NCI-H1694 (cell line): ENCODE measurements around the gene RPUSD3.
"Not testable (repeated sequence)": the region's sequence is repeated elsewhere in the genome, so short reads cannot be mapped to it uniquely, and the experiment has no call there.

Experiments used
- DNase-seq: peaks from one replicate; lab custom pipeline; 2025; lab: John Stamatoyannopoulos, UW

The RPUSD3 gene, protein sequence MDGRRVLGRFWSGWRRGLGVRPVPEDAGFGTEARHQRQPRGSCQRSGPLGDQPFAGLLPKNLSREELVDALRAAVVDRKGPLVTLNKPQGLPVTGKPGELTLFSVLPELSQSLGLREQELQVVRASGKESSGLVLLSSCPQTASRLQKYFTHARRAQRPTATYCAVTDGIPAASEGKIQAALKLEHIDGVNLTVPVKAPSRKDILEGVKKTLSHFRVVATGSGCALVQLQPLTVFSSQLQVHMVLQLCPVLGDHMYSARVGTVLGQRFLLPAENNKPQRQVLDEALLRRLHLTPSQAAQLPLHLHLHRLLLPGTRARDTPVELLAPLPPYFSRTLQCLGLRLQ

GRCh38 chr3:9843715-9844438 lies at the start of gene RPUSD3:
RPUSD3 (minus strand) TSS chr3:9844008; CDS start chr3:9843990, 18 bp downstream.
- DNase-seq: peak; percentile 60

DNA sequence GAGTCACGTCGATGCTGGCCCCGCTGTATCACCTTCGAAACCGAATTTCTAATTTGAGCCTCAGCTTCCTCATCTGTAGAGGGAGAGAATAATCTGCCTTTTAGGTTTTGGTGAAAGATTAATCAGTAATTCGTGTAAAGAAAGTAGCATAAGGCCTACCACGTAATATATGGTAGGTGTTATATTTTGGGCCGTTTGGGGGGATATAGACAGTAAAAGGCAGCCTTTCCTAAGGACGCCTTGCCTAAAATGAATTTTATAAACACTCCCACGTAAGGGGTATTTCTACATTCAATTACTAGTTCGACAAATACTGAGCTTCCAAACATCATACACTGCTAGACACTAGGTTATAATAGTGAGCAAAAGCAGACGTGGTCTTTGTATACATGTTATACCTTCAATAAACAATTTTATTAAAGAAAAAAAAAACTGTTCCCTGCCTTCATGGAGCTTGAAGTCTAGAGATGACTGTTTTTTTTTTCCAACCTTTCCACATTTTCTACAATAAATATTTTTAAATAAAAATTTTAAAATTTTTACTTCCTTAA lies 47.3 kb upstream of the RPUSD3 start:
- DNase-seq: no peak

DNA sequence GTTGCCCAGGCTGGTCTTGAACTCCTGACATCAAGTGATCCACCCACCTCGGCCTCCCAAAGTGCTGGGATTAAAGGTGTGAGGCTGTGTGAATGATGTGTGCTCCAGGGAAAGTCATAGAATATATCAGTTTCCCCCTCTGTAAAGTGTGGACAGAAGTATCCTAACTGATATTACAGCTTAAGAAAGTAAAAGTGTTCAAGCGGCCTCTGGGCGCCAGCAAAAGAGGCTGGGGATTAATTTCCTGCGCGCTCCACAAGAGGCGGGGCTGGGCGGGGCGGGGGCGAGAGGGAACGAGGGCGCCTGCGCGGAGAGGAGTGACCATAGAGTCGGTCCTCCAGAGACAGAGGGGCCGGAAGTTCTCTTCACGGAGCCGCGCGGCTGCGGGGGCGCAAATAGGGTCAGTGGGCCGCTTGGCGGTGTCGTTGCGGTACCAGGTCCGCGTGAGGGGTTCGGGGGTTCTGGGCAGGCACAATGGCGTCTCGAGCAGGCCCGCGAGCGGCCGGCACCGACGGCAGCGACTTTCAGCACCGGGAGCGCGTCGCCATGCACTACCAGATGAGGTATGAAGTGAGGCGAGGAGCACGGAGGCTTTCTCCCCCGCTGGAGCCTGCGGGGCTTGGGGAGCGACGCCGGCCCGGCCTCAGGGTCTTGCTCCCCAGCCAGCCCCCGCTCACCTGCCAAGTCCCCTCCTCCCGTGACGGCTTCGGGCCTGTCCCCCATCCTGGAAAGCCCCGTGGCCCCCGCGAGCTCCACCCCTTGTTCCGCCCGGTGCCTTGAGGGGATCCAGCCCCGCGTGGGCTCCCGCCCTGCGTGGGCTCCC lies 46.7 kb upstream of the RPUSD3 start, which contains the start of gene JAGN1:
Gene JAGN1 (plus strand): TSS at position 362 of the 823 bp plus-strand sequence. CDS start 113 bp downstream, at position 475.
- peak; percentile 58 for DNase-seq

DNA sequence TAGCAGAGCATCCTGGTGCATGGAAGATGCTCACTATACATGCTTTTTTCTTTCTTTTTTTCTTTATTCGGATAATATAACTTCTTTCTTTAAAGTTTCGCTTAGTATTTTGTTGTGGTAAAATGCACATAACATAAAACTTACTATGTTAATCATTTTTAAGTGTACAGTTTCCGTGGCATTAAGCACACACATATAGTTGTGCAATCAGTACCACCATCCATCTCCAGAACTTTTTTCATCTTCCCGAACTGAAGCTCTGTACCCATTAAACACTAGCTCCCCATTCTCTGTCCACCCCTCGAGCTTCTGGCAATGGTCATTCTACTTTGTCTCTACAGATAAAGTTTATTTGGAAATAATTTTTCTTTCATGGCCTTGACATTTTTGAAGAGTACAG lies 45.6 kb upstream of the RPUSD3 start:
- DNase-seq: no peak

DNA sequence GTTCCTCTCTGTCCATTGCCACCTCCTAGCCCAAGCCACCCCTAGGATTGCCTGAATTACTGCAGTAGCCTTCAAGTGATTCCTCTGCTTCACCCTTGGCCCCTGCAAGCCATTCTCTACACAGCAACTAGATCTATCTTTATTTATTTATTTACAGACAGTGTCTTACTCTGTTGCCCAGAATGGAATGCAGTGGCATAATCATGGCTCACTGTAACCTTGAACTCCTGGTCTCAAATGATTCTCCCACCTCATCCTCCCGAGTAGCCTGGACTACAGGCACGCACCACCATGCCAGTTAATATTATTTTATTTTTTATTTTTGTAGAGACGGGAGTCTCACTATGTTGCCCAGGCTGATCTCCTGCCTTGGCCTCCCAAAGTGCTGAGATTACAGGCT lies 44.7 kb upstream of the RPUSD3 start:
- no peak for DNase-seq

DNA sequence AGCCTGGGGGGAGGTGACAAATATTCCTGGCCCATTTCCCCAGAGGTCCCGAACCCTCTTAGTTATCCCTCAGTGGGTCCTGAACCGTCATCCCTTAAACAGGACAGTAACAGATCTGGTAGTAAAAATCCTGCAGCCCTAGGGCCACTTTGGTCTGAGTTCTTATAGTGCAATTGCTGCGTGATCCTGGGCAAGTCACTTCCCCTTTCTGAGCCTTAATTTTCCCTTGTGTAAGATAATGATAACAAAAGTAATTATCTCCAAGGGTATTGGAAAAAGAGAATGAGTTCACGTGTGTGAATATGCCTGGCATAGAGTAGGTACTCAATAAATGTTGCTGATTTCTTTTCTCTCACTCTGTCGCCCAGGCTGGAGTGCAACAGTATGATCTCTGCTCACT lies 43.7 kb upstream of the RPUSD3 start:
- DNase-seq: no peak

DNA sequence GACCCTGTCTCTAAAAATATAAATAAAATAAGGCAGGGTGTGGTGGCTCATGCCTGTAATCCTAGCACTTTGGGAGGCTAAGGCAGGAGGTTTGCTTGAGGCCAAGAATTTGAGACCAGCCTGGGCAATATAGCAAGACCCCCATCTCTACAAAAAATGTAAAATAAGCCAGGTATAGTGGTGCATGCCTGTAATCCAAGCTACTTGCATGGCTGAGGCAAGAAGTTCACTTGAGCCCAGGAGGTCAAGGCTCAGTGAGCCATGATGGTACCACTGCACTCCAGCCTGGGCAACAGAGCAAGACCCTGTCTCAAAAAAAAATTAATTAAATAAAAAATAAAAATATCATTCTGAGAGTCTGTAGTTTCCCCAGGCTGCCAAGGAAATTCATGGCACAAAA lies 42.5 kb upstream of the RPUSD3 start:
- DNase-seq: no peak

- no peak for DNase-seq
These were observed 40.9 kb upstream of the RPUSD3 start for GRCh38 chr3:9884555-9885165.

DNA sequence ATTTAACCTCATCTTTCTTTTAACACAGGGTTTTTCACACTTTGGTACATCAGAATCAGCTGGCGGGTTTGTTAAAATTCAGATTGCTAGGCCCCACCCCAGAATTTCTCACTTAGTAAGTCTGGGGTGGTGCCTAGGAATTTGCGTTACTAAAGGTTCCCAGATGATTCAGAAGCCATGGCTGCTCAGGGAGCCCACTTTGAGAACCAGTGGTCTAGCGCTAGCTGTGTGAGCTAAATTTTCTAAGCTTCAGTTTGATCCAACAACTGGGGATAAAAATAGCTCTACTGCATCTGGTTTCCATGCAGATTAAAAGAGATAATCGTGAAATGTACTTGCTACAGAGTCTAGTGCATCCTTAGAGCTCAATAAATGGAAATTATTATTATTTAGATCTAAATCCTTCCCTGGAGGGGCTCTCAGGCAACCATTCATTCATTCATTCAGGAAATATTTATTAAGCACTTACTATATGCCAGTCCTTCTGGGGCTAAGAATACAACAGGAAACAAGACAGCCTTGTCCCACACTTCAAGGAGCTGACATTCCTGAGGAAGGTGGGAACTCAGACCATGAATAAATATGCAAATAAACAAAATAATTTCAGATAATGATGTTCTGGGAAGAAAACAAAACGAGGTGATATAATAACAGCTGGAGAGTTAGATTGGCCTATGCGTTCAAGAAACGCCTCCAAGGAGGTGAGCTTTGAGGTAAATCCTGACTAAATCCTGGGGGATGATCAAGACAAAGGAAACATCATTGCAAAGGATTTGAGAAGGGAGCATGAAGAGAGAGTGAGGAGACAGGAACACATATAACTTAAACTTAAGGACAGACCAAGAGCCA lies 40.1 kb upstream of the RPUSD3 start:
- DNase-seq: no peak

DNA sequence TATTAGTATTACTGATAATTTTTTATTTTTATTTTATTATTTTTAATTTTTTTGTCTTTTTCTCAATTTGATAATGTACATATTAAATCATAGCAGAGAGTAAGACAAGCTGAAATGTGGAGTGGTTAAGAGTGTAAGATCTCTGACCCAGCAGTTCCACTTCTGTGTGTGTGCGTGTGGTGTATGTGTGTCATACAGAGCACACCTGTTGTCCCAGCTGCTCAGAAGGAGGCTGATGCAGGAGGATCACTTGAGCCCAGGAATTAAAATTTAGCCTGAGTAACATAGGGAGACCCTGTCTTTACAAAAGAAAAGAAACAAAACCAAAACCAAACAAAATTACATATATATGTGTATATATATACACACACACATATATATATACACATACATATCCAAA lies 37.6 kb upstream of the RPUSD3 start:
- DNase-seq: no peak

GRCh38 chr3:9879830-9880549 lies 36.2 kb upstream of the RPUSD3 start, which contains the start of gene CIDEC:
CIDEC (minus strand) TSS chr3:9880253; CDS start chr3:9878486, 1,767 bp downstream.
- no peak for DNase-seq

DNA sequence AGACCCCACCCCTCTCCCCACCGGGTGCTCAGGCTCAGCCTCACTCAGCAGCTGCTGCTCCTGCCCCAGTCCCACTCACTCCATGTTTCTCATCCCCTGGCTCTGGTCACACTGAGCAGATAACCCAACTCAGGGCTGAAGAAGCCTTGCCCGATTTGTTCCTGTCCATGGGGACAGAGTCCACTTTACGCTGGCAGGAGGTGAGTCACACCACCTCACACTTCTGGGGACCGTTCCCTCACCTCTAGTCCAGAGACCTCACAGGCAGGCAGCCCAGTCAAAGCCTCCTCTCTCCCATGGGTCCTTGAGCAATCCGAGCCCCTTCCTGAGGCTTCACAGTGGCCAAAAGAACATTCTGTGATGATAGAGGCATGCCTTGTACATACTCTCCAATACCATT lies 34.9 kb upstream of the RPUSD3 start:
- DNase-seq: no peak

DNA sequence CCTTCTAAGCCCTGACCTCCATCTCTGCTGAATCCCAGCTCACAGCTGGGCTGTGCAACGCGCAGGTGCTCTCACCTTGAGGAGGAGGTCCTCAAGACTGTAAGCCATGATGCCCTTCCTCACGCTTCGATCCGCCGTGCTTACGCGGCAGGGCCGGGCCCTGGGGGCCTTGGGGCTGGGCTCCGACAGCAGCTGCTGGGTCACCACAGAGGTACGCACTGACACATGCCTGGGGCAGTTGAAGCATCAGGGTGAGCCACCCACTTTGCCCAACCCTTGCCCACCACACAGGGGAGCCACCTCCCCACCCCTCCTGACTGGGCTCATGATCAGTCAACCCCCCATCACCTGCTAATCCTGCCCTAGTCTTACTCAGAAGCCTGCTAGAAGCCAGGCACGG lies 33.2 kb upstream of the RPUSD3 start:
- no peak for DNase-seq

DNA sequence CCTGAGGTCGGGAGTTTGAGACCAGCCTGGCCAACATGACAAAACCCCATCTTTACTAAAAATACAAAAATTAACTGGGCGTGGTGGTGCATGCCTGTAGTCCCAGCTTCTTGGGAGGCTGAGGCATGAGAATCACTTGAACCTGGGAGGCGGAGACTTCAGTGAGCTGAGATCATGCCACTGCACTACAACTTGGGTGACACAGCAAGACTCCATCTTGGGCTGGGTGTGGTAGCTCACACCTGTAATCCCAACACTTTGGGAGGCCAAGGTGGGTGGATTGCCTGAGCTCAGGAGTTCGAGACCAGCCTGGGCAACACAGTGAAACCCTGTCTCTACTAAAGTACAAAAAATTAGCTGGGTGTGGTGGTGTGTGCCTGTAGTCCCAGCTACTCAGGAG lies 32.4 kb upstream of the RPUSD3 start:
- not testable (repeated sequence) for DNase-seq

- DNase-seq: no peak
These were observed 31.6 kb upstream of the RPUSD3 start for GRCh38 chr3:9875448-9875847.

DNA sequence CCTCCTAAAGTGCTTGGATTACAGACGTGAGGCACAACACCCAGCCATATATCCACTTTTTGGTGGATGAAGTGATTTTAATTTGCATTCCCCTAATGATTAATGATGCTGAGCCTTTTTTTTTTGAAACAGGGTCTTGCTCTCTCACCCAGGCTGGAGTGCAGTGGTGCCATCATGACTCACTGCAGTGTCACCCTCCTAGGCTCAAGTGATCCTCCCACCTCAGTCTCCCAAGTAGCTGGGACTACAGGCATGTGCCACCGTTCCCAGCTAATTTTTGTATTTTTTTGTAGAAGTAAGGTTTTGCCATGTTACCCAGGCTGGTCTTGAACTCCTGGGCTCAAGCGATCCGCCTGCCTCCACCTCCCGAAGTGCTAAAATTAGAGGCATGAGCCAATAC lies 28.3 kb upstream of the RPUSD3 start:
- DNase-seq: not testable (repeated sequence)

DNA sequence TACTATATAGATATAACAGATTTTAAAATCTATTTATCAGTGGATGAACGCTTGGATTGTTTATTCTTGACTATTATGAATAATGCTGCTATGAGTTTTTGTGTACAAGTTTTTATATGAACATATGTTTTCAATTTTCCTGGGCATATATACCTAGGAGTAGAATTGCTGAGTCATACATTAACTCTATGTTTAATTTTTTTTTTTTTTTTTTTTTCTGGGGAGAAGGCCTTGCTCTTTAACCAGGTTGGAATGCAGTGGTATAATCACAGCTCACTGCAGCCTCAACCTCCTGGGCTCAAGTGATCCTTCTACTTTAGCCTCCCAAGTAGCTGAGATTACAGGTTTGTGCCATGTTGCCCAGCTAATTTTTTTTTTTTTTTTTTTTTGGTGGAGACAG lies 27.2 kb upstream of the RPUSD3 start:
- no peak for DNase-seq

DNA sequence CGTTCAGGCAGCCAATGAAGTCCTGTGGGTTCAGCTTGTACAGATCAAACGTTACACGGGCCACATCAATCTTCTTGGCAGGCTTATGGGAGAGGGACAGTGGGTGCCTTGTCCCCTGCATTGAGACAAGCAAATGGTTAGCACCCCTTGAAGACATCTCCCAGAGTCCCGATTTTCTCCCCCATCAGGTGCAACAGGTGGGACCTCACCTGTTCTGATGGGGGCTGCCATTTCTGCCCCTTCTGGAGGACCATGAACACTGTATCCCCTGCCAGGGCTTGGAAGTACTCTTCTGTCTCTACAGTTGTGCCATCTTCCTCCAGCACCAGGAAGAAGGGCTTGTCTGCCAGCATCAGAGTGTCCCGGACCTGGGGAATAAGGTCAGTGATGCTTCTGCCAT lies 26.1 kb upstream of the RPUSD3 start:
- no peak for DNase-seq

DNA sequence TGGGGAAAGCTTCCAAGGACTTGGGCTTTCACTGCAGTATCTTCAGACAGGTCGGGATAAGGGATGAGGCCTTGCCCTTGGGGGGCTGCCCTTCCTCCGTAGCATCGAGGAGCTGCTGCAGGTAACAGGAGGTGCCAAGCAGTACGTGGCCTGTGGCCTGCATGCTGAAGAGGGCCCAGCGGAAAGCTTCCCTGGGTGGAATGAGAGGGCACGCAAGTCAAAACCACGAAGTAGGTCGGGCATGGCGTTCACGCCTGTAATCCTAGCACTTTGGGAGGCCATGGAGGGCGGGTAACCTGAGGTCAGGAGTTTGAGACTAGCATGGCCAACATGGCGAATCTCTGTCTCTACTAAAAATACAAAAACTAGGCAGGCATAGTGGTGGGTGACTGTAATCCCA lies 23.3 kb upstream of the RPUSD3 start:
- DNase-seq: no peak

GRCh38 chr3:9866639-9867038 lies 22.8 kb upstream of the RPUSD3 start:
- no peak for DNase-seq
